Measurements from ENCODE around the gene OOSP3. TPM values are rescaled to one million over a fixed set of nuclear protein-coding genes. Genes with fewer than 3 reads are reported as not detected.

OOSP3 gene, protein sequence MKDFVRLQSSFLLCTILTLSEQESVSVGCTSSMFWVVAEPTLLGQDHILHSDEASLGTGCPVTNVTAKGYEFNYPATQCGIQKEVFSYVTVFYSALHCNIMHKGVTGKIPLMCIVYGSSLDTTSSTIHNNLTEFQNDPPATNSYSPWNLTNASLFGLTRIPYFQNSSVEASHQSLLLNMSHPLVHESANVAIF
- total RNA-seq (2022; extraction: Qiagen RNA extraction; ENCODE audit: low read depth) = 0.17 TPM in 1 of 5 replicates, not detected in the others

GRCh38 chr11:59878575-59878974 lies at the start of gene OOSP3:
TSS of gene OOSP3 (plus strand) at chr11:59878782. CDS start at chr11:59878809, 27 bp downstream.

GRCh38 chr11:59845399-59845798 lies 33.2 kb upstream of the OOSP3 start, which contains the start of gene CBLIF:
TSS of gene CBLIF (minus strand) at chr11:59845499. CDS start at chr11:59845453, 46 bp downstream.

GRCh38 chr11:59866397-59866796 lies 12.2 kb upstream of the OOSP3 start, which contains the start of gene TCN1:
TSS of gene TCN1 (minus strand) at chr11:59866487. CDS start at chr11:59866470, 17 bp downstream.

GRCh38 chr11:59938132-59938531 lies 59.5 kb downstream of the OOSP3 start, which contains the start of gene OOSP1:
TSS of gene OOSP1 (plus strand) at chr11:59938432. CDS start at chr11:59938455, 23 bp downstream.

Other genes starting within 250 kb of the OOSP3 start
- 43.7 to 48.4 TPM (median 45.7 TPM) in 5 replicates for gene PATL1, start 209.7 kb upstream of the OOSP3 start, total RNA-seq (2022; extraction: Qiagen RNA extraction; ENCODE audit: low read depth)
- gene OR10V1, start 164.9 kb upstream of the OOSP3 start, total RNA-seq (2022; extraction: Qiagen RNA extraction; ENCODE audit: low read depth) = not detected in 5 replicates
- 22.5 to 31.5 TPM (median 25.1 TPM) in 5 replicates for gene STX3, start 123.4 kb upstream of the OOSP3 start, total RNA-seq (2022; extraction: Qiagen RNA extraction; ENCODE audit: low read depth)
- gene MRPL16, start 68.0 kb upstream of the OOSP3 start, total RNA-seq (2022; extraction: Qiagen RNA extraction; ENCODE audit: low read depth) = 61.8 to 69.9 TPM (median 64.3 TPM) in 5 replicates
- not detected in 5 replicates for gene CBLIF, start 33.3 kb upstream of the OOSP3 start, total RNA-seq (2022; extraction: Qiagen RNA extraction; ENCODE audit: low read depth)
- gene TCN1, start 12.3 kb upstream of the OOSP3 start, total RNA-seq (2022; extraction: Qiagen RNA extraction; ENCODE audit: low read depth) = 0.19 to 0.57 TPM (median 0.29 TPM) in 4 of 5 replicates, not detected in the other
- not detected in 5 replicates for gene OOSP1, start 59.6 kb downstream of the OOSP3 start, total RNA-seq (2022; extraction: Qiagen RNA extraction; ENCODE audit: low read depth)
- gene OOSP4A, start 85.3 kb downstream of the OOSP3 start, total RNA-seq (2022; extraction: Qiagen RNA extraction; ENCODE audit: low read depth) = not detected in 5 replicates
- not detected in 5 replicates for gene OOSP4B, start 138.4 kb downstream of the OOSP3 start, total RNA-seq (2022; extraction: Qiagen RNA extraction; ENCODE audit: low read depth)
- gene OOSP2, start 161.6 kb downstream of the OOSP3 start, total RNA-seq (2022; extraction: Qiagen RNA extraction; ENCODE audit: low read depth) = not detected in 5 replicates
- not detected in 5 replicates for gene MS4A3, start 177.9 kb downstream of the OOSP3 start, total RNA-seq (2022; extraction: Qiagen RNA extraction; ENCODE audit: low read depth)
- not detected in 5 replicates for gene MS4A2, start 209.9 kb downstream of the OOSP3 start, total RNA-seq (2022; extraction: Qiagen RNA extraction; ENCODE audit: low read depth)

Data from A549 treated with CpdA at 1 μM for 4 hours (cell line).